H1 (cell line): Measurements from ENCODE around the gene GBGT1. TPM values are rescaled to one million over a fixed set of nuclear protein-coding genes. Genes with fewer than 3 reads are reported as not detected.

Source experiments
- ATF2 ChIP-seq: IDR thresholded peaks from 2 replicates; pipeline ENCODE4 v1.6.1; 2012; ENCODE audit warnings: low read length, inconsistent platforms
- ATF3 ChIP-seq: IDR thresholded peaks from 2 replicates; pipeline ENCODE4 v1.6.1; 2011; ENCODE audit warnings: low read depth, mild to moderate bottlenecking, low read length; ENCODE audit not compliant: insufficient read depth
- BCL11A ChIP-seq, 2 experiments: IDR thresholded peaks; one replicate each; pipeline ENCODE4 v1.6.1; 2011; ENCODE audit warnings: low read depth in 2 of 2, low read length in 2 of 2, mild to moderate bottlenecking in 2 of 2
- CBX8 ChIP-seq: fragments of 300-800, 300-1000 bp; sonication (generic); IDR thresholded peaks from 2 replicates; pipeline ENCODE4 v1.7.1; 2016; ENCODE audit warnings: low read depth, low read length, borderline replicate concordance
- CHD2 ChIP-seq: IDR thresholded peaks from 2 replicates; pipeline ENCODE4 v1.6.1; 2012; ENCODE audit warnings: low read length, improper control_type of control experiment
- CTCF ChIP-seq, 3 experiments: IDR thresholded peaks; 1 replicate in 2 of 3; 2 replicates in 1 of 3; pipeline versions ENCODE4 v1.5.1 to v1.6.1; 2011; ENCODE audit warnings: low read length in 3 of 3, mild to moderate bottlenecking in 3 of 3, inconsistent platforms in 2 of 3, low read depth in 1 of 3, moderate library complexity in 1 of 3; ENCODE audit not compliant: insufficient read depth in 1 of 3; ENCODE audit errors: control extremely low read depth in 1 of 3
- GABPA ChIP-seq: IDR thresholded peaks from 2 replicates; pipeline ENCODE4 v1.6.1; 2011; ENCODE audit warnings: mild to moderate bottlenecking, low read length, moderate library complexity, borderline replicate concordance; ENCODE audit not compliant: insufficient read depth
- HDAC6 ChIP-seq: IDR thresholded peaks from one replicate; pipeline ENCODE4 v1.7.1; 2012; ENCODE audit warnings: low read depth, mild to moderate bottlenecking, inconsistent platforms, low read length, moderate library complexity
- KDM4A ChIP-seq: IDR thresholded peaks from one replicate; pipeline ENCODE4 v1.7.1; 2012; ENCODE audit warnings: low read depth, mild to moderate bottlenecking, moderate library complexity, low read length, inconsistent platforms; ENCODE audit not compliant: severe bottlenecking
- MAFK ChIP-seq: IDR thresholded peaks from 2 replicates; pipeline ENCODE4 v1.6.1; 2012; ENCODE audit warnings: low read depth, mild to moderate bottlenecking, improper control_type of control experiment, low read length
- NANOG ChIP-seq: IDR thresholded peaks from 2 replicates; pipeline ENCODE4 v1.6.1; 2011; ENCODE audit warnings: low read length, low read depth, mild to moderate bottlenecking, inconsistent platforms; ENCODE audit not compliant: insufficient read depth, poor library complexity, severe bottlenecking
- POLR2A ChIP-seq, 2 experiments: IDR thresholded peaks; 1 replicate in 1 of 2; 2 replicates in 1 of 2; pipeline ENCODE4 v1.6.1; 2011; ENCODE audit warnings: low read depth in 2 of 2, low read length in 2 of 2, mild to moderate bottlenecking in 2 of 2; ENCODE audit errors: control extremely low read depth in 1 of 2
- POLR2AphosphoS5 ChIP-seq: IDR thresholded peaks from 2 replicates; pipeline ENCODE4 v1.6.1; 2011; ENCODE audit warnings: low read depth, low read length
- POU5F1 ChIP-seq: IDR thresholded peaks from 2 replicates; pipeline ENCODE4 v1.6.1; 2011; ENCODE audit warnings: low read depth, mild to moderate bottlenecking, low read length, moderate library complexity
- RBBP5 ChIP-seq: IDR thresholded peaks from 2 replicates; pipeline ENCODE4 v1.7.1; 2012; ENCODE audit warnings: low read depth, mild to moderate bottlenecking, inconsistent platforms, low read length, moderate library complexity, borderline replicate concordance
- RFX5 ChIP-seq: IDR thresholded peaks from 2 replicates; pipeline ENCODE4 v1.6.1; 2011; ENCODE audit warnings: low read depth, low read length, improper control_type of control experiment, borderline replicate concordance
- SP4 ChIP-seq: IDR thresholded peaks from 2 replicates; pipeline ENCODE4 v1.6.1; 2012; ENCODE audit warnings: low read length, inconsistent platforms
- SUZ12 ChIP-seq: fragments of 200-600 bp; sonication (generic); IDR thresholded peaks from 2 replicates; pipeline ENCODE4 v1.6.1; 2012; ENCODE audit warnings: mild to moderate bottlenecking, inconsistent platforms, low read length, moderate library complexity, mixed read lengths
- ZNF274 ChIP-seq: IDR thresholded peaks from 2 replicates; pipeline ENCODE4 v1.7.0; 2012; ENCODE audit warnings: low read length, borderline replicate concordance; ENCODE audit errors: extremely low read depth
- polyA plus RNA-seq, 7 experiments: library from polyadenylated mRNA; depleted of rRNA in 3 of 7; stranded (reverse) in 5 of 7; unstranded in 2 of 7; fragments of >200 nt in 5 of 7; fragments of 200-250 nt in 2 of 7; gene quantifications; 1 replicate in 5 of 7; 2 replicates in 1 of 7; 4 replicates in 1 of 7; pipeline versions ENCODE4 v1.2.1 to v1.2.3, GENCODE V29; 2011 to 2013; ENCODE audit warnings: missing spikeins in 2 of 7, mixed read lengths in 2 of 7
- total RNA-seq: library from RNA; stranded (reverse); fragmentation: NEBNext Ultra II Directional; extraction: Animal tissue kit (Norgen Biotek cat#: 25700); gene quantifications from 2 replicates; pipeline ENCODE4 v1.2.1, GENCODE V29; 2021

Gene GBGT1
- total and polyA plus RNA-seq, 2 of the 8 experiments (the other 6 are each of a cell fraction or from before 2014, with no cell fraction given), result 7.1 to 9.7 TPM

DNA sequence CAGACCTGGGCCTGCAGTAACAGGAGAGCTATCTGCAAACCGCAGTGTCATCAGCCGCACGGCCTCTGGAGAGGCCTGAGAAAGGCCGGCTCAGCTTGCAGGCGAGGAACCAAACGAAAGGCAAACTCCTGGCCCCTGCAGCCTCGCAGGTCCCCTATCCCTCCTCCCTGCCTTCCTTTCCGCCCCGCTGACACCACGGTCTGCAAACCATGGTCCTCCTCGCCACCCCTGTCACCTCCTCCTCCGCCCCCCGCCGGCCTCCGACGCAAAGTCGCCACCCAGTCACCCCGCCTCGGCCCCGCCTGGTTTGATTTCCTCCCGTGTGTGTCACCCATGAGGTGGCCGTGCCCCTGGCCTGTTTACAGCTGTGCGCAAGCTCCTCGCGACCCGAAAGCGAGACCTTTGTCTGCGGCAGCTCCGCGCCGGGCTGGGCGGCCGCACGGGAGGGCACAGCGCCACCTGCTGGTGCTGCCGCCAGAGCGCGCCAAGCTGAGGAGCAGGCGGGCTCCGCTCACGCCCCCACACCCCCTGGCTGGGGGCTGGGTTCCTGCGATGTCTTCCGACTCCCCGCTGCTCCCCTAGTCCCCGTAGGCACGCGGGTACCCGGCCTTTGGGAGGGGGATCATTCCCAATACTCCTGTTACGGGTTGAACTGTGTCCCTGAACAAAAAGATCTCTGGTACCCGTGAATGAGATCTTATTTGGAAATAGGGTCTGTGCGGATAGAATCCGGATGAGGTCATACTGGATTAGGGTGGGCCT, 19.4 kb downstream of the GBGT1 start (continued):
- TF ChIP-seq ATF2 (no peak), RBBP5 (no peak), KDM4A (peak; percentile 50), HDAC6 (no peak), MAFK (no peak), ATF3 (0 out of 2 replicates have a peak, but pooled peaks have one; percentile 22), SUZ12 (no peak), GABPA (peak; percentile 71; the same call in 1 of the 2 replicates), CBX8 (no peak), POLR2A (IDR thresholded peaks at IDR 0.05; ENCODE audit: control extremely low read depth in 1 of 2, low read depth in 2 of 2, low read length in 2 of 2) (peak in 1 of 2 experiments; percentile 47; a peak in 1 of 3 replicates), ZNF274 (no peak), CHD2 (0 out of 2 replicates have a peak, but pooled peaks have one; percentile 26), BCL11A (IDR thresholded peaks at IDR 0.05; ENCODE audit: low read depth in 2 of 2, low read length in 2 of 2) (no peak), CTCF (IDR thresholded peaks at IDR 0.05; ENCODE audit: control extremely low read depth in 1 of 3, insufficient read depth in 1 of 3, low read depth in 1 of 3, low read length in 3 of 3) (peak in 2 of 3 experiments; percentile 98 to 99; a peak in 3 of 4 replicates), POLR2AphosphoS5 (peak; percentile 45; the same call in 1 of the 2 replicates), SP4 (0 out of 2 replicates have a peak, but pooled peaks have one; percentile 29), POU5F1 (no peak), RFX5 (no peak), NANOG (no peak)
